Measurements from ENCODE around the gene GSTT4.
"Not testable (repeated sequence)": the region's sequence is repeated elsewhere in the genome, so short reads cannot be mapped to it uniquely, and the experiment has no call there.

Gene GSTT4

GRCh38 chr22:24006207-24006913, 1.1 kb upstream of the GSTT4 start:
- no peak for DNase-seq (ENCODE audit: low spot score)
- Histone ChIP-seq H3K36me3 (ENCODE audit: low read depth) (no peaks in the 10 kb centered on the region), H3K9me3 (ENCODE audit: severe bottlenecking) (no peaks in the 10 kb centered on the region), H3K4me1 (ENCODE audit: insufficient read depth, poor library complexity, severe bottlenecking) (no peaks in the 10 kb centered on the region), H3K4me3 (ENCODE audit: severe bottlenecking) (no peak overlapping the region), H3K27ac (ENCODE audit: poor library complexity, severe bottlenecking) (no peak overlapping the region), H3K27me3 (ENCODE audit: insufficient read depth, poor library complexity, severe bottlenecking) (no peaks in the 10 kb centered on the region)
- no peak for TF ChIP-seq CTCF (IDR thresholded peaks at IDR 0.05; ENCODE audit: poor library complexity, severe bottlenecking)
- ATAC-seq (ENCODE audit: low read depth) = no peak

GRCh38 chr22:24003887-24004286, 1.4 kb downstream of the GSTT4 start:
- H3K4me1 ChIP-seq (ENCODE audit: insufficient read depth, poor library complexity, severe bottlenecking) = no peaks in the 10 kb centered on the region
- no peak for ATAC-seq (ENCODE audit: low read depth)
- H3K9me3 ChIP-seq (ENCODE audit: severe bottlenecking) = no peaks in the 10 kb centered on the region
- no peaks in the 10 kb centered on the region for H3K36me3 ChIP-seq (ENCODE audit: low read depth)
- no peak for DNase-seq (ENCODE audit: low spot score)
- no peak overlapping the region for H3K27ac ChIP-seq (ENCODE audit: poor library complexity, severe bottlenecking)
- no peak overlapping the region for H3K4me3 ChIP-seq (ENCODE audit: severe bottlenecking)
- no peak for TF ChIP-seq CTCF (IDR thresholded peaks at IDR 0.05; ENCODE audit: poor library complexity, severe bottlenecking)
- H3K27me3 ChIP-seq (ENCODE audit: insufficient read depth, poor library complexity, severe bottlenecking) = no peaks in the 10 kb centered on the region

- no peak for TF ChIP-seq CTCF (IDR thresholded peaks at IDR 0.05; ENCODE audit: poor library complexity, severe bottlenecking)
Observed at GRCh38 chr22:24002851-24003250, 2.4 kb downstream of the GSTT4 start.

GRCh38 chr22:24002272-24002671, 3.0 kb downstream of the GSTT4 start:
- Histone ChIP-seq H3K4me3 (ENCODE audit: severe bottlenecking) (no peak overlapping the region), H3K4me1 (ENCODE audit: insufficient read depth, poor library complexity, severe bottlenecking) (no peaks in the 10 kb centered on the region), H3K27ac (ENCODE audit: poor library complexity, severe bottlenecking) (no peak overlapping the region), H3K27me3 (ENCODE audit: insufficient read depth, poor library complexity, severe bottlenecking) (no peaks in the 10 kb centered on the region), H3K36me3 (ENCODE audit: low read depth) (no peaks in the 10 kb centered on the region), H3K9me3 (ENCODE audit: severe bottlenecking) (no peaks in the 10 kb centered on the region)
- no peak for TF ChIP-seq CTCF (IDR thresholded peaks at IDR 0.05; ENCODE audit: poor library complexity, severe bottlenecking)
- no peak for DNase-seq (ENCODE audit: low spot score)
- no peak for ATAC-seq (ENCODE audit: low read depth)

More at GRCh38 chr22:24002851-24003250, 2.4 kb downstream of the GSTT4 start:
- no peak overlapping the region for H3K27ac ChIP-seq (ENCODE audit: poor library complexity, severe bottlenecking)
- no peaks in the 10 kb centered on the region for H3K27me3 ChIP-seq (ENCODE audit: insufficient read depth, poor library complexity, severe bottlenecking)
- DNase-seq (ENCODE audit: low spot score) = no peak
- no peaks in the 10 kb centered on the region for H3K4me1 ChIP-seq (ENCODE audit: insufficient read depth, poor library complexity, severe bottlenecking)
- H3K36me3 ChIP-seq (ENCODE audit: low read depth) = no peaks in the 10 kb centered on the region
- H3K9me3 ChIP-seq (ENCODE audit: severe bottlenecking) = no peaks in the 10 kb centered on the region
- ATAC-seq (ENCODE audit: low read depth) = peak; percentile 44; the same call in 2 of the 3 replicates
- H3K4me3 ChIP-seq (ENCODE audit: severe bottlenecking) = no peak overlapping the region

- DNase-seq (ENCODE audit: low spot score) (no peak), ATAC-seq (ENCODE audit: low read depth) (no peak)
- Histone ChIP-seq H3K36me3 (ENCODE audit: low read depth) (no peaks in the 10 kb centered on the region), H3K4me3 (ENCODE audit: severe bottlenecking) (no peak overlapping the region), H3K9me3 (ENCODE audit: severe bottlenecking) (no peaks in the 10 kb centered on the region), H3K27me3 (ENCODE audit: insufficient read depth, poor library complexity, severe bottlenecking) (no peaks in the 10 kb centered on the region), H3K27ac (ENCODE audit: poor library complexity, severe bottlenecking) (no peak overlapping the region), H3K4me1 (ENCODE audit: insufficient read depth, poor library complexity, severe bottlenecking) (no peaks in the 10 kb centered on the region)
- TF ChIP-seq CTCF (IDR thresholded peaks at IDR 0.05; ENCODE audit: poor library complexity, severe bottlenecking) = no peak
Observed at GRCh38 chr22:24001314-24001713, 3.9 kb downstream of the GSTT4 start.

- not testable (repeated sequence) for H3K4me1 ChIP-seq (ENCODE audit: insufficient read depth, poor library complexity, severe bottlenecking); H3K27me3 ChIP-seq (ENCODE audit: insufficient read depth, poor library complexity, severe bottlenecking); DNase-seq (ENCODE audit: low spot score); ATAC-seq (ENCODE audit: low read depth); H3K9me3 ChIP-seq (ENCODE audit: severe bottlenecking); H3K27ac ChIP-seq (ENCODE audit: poor library complexity, severe bottlenecking); H3K36me3 ChIP-seq (ENCODE audit: low read depth); H3K4me3 ChIP-seq (ENCODE audit: severe bottlenecking)
Observed at GRCh38 chr22:23999779-24000178, 5.5 kb downstream of the GSTT4 start.
